PC-9 (cell line): Measurements from ENCODE around the gene PLEKHA4. TPM values are rescaled to one million over a fixed set of nuclear protein-coding genes. Genes with fewer than 3 reads are reported as not detected.
"Not testable (repeated sequence)": the region's sequence is repeated elsewhere in the genome, so short reads cannot be mapped to it uniquely, and the experiment has no call there.

ENCODE experiments used
- BruUV-seq: library from RNA; stranded (reverse); fragments of 400-500 nt; replicated peaks from 2 replicates; lab custom pipeline; 2021; lab: Mats Ljungman, UMichigan
- CTCF ChIA-PET: fragments of 300-600 bp; sonication (Branson Sonifier 250); formaldehyde crosslinking; loops from one replicate; lab custom pipeline; 2022; ENCODE audit warnings: antibody characterized with exemption; lab: Charles Lee
- POLR2A ChIA-PET: fragments of 300-600 bp; sonication (Branson Sonifier 250); formaldehyde crosslinking; loops from one replicate; lab custom pipeline; 2022; ENCODE audit warnings: antibody characterized with exemption; ENCODE audit not compliant: unreplicated experiment; lab: Charles Lee
- DNase-seq, 2 experiments: peaks; one replicate each; pipeline versions ENCODE4 v3.0.0 to v3.0.0-alpha.2; 2015 to 2022; ENCODE audit warnings: mixed read lengths in 1 of 2
- H2AFZ ChIP-seq: fragments of 200-600 bp; sonication (generic); 2 replicates; pipeline ENCODE4 v1.8.1; 2017; ENCODE audit warnings: antibody characterized with exemption
- H3F3A ChIP-seq: fragments of 200-600 bp; sonication (generic); 2 replicates; pipeline ENCODE4 v1.8.1; 2017; ENCODE audit warnings: antibody characterized with exemption, mild to moderate bottlenecking, low read depth; ENCODE audit not compliant: insufficient read depth
- H3K27ac ChIP-seq: fragments of 200-600 bp; sonication (generic); 2 replicates; pipeline ENCODE4 v1.6.1; 2016; ENCODE audit warnings: mixed run types
- H3K27me3 ChIP-seq: fragments of 200-600 bp; sonication (generic); 2 replicates; pipeline ENCODE4 v1.6.1; 2016; ENCODE audit warnings: low read depth, mixed run types; ENCODE audit not compliant: insufficient read depth
- H3K36me3 ChIP-seq: fragments of 200-600 bp; sonication (generic); 2 replicates; pipeline ENCODE4 v1.6.1; 2016; ENCODE audit warnings: low read depth, mixed run types
- H3K4me1 ChIP-seq: fragments of 200-600 bp; sonication (generic); replicated peaks from 2 replicates; pipeline ENCODE4 v1.6.1; 2016; ENCODE audit warnings: mixed run types; ENCODE audit not compliant: insufficient read depth
- H3K4me2 ChIP-seq: fragments of 200-600 bp; sonication (generic); 2 replicates; pipeline ENCODE4 v1.6.1; 2017; ENCODE audit warnings: mixed run types
- H3K4me3 ChIP-seq: fragments of 200-600 bp; sonication (generic); 2 replicates; pipeline ENCODE4 v1.6.1; 2016; ENCODE audit warnings: mixed run types
- H3K79me2 ChIP-seq: fragments of 200-600 bp; sonication (generic); 2 replicates; pipeline ENCODE4 v1.6.1; 2017; ENCODE audit warnings: low read depth, mixed run types
- H3K9me2 ChIP-seq: fragments of 200-600 bp; sonication (generic); 2 replicates; pipeline ENCODE4 v1.8.1; 2017; ENCODE audit warnings: mild to moderate bottlenecking; ENCODE audit not compliant: insufficient read depth
- H3K9me3 ChIP-seq: fragments of 200-600 bp; sonication (generic); 2 replicates; pipeline ENCODE4 v1.8.1; 2016; ENCODE audit warnings: low read depth; ENCODE audit not compliant: insufficient read depth
- H4K20me1 ChIP-seq: fragments of 200-600 bp; sonication (generic); 2 replicates; pipeline ENCODE4 v1.8.1; 2017; ENCODE audit not compliant: insufficient read depth
- CTCF ChIP-seq: fragments of 200-600 bp; sonication (generic); conservative IDR thresholded peaks from 2 replicates; pipeline ENCODE4 v1.6.1; 2017; ENCODE audit warnings: mixed run types, antibody characterized with exemption, mild to moderate bottlenecking, moderate library complexity
- EZH2 ChIP-seq: fragments of 200-600 bp; sonication (generic); IDR thresholded peaks from 2 replicates; pipeline ENCODE4 v1.8.0; 2017; ENCODE audit warnings: antibody characterized with exemption, low read depth
- intact Hi-C: fragments of 100-400 bp; cut with micrococcal nuclease; formaldehyde crosslinking; loops from one replicate; pipeline ENCODE4 v1.10.0; 2022; ENCODE audit not compliant: unreplicated experiment
- total RNA-seq: library from RNA; stranded (reverse); gene quantifications from 2 replicates; pipeline ENCODE4 v1.2.3, GENCODE V29; 2021

Gene PLEKHA4
- total RNA-seq, 1 experiment from 2014 or later: 0.79 TPM

GRCh38 chr19:48914181-48914580 lies 45.8 kb upstream of the PLEKHA4 start:
- Histone ChIP-seq H3K9me3 (no peaks in the 10 kb centered on the region), H3K27ac (no peak overlapping the region), H3F3A (no peaks in the 10 kb centered on the region; the same call in 1 of the 2 replicates), H3K4me2 (no peak overlapping the region), H3K9me2 (no peaks in the 10 kb centered on the region), H3K36me3 (peaks cover 18% of the 10 kb centered on the region; the same call in 1 of the 2 replicates), H3K4me1 (no peaks in the 10 kb centered on the region), H3K27me3 (no peaks in the 10 kb centered on the region), H3K4me3 (no peak overlapping the region), H4K20me1 (no peaks in the 10 kb centered on the region), H3K79me2 (no peaks in the 10 kb centered on the region), H2AFZ (no peak overlapping the region)
- ChIA-PET CTCF (no interaction called here), POLR2A (no interaction called here)
- no TSS peak for BruUV-seq
- no peak for DNase-seq
- intact Hi-C loops: no loop called here
- no peak for TF ChIP-seq CTCF
- no peak for TF ChIP-seq EZH2

GRCh38 chr19:48913114-48913889 lies 44.9 kb upstream of the PLEKHA4 start:
- CTCF ChIA-PET: no interaction called here
- no peak for DNase-seq
- H2AFZ ChIP-seq: no peak overlapping the region
- no peaks in the 10 kb centered on the region for H3K9me3 ChIP-seq
- POLR2A ChIA-PET: no interaction called here
- no peak overlapping the region for H3K27ac ChIP-seq
- H3K27me3 ChIP-seq: no peaks in the 10 kb centered on the region
- H3K4me2 ChIP-seq: no peak overlapping the region
- H3K79me2 ChIP-seq: no peaks in the 10 kb centered on the region
- H4K20me1 ChIP-seq: no peaks in the 10 kb centered on the region
- peaks cover 18% of the 10 kb centered on the region; the same call in 1 of the 2 replicates for H3K36me3 ChIP-seq
- H3F3A ChIP-seq: no peaks in the 10 kb centered on the region; the same call in 1 of the 2 replicates
- H3K9me2 ChIP-seq: no peaks in the 10 kb centered on the region
- no peak for TF ChIP-seq EZH2
- no peak for TF ChIP-seq CTCF
- no peaks in the 10 kb centered on the region for H3K4me1 ChIP-seq
- BruUV-seq: no TSS peak
- intact Hi-C loops: no loop called here
- no peak overlapping the region for H3K4me3 ChIP-seq

GRCh38 chr19:48910803-48911202 lies 42.4 kb upstream of the PLEKHA4 start:
- Histone ChIP-seq H3K27ac (no peak overlapping the region), H2AFZ (no peak overlapping the region), H3K4me1 (no peaks in the 10 kb centered on the region), H4K20me1 (no peaks in the 10 kb centered on the region), H3K9me3 (no peaks in the 10 kb centered on the region), H3K36me3 (peaks cover 14% of the 10 kb centered on the region; the same call in 1 of the 2 replicates), H3K79me2 (no peaks in the 10 kb centered on the region), H3K4me3 (no peak overlapping the region), H3K4me2 (no peak overlapping the region), H3K9me2 (no peaks in the 10 kb centered on the region), H3F3A (no peaks in the 10 kb centered on the region; the same call in 1 of the 2 replicates), H3K27me3 (no peaks in the 10 kb centered on the region)
- no peak for DNase-seq
- ChIA-PET CTCF (no interaction called here), POLR2A (no interaction called here)
- intact Hi-C loops: no loop called here
- TF ChIP-seq EZH2 (no peak), CTCF (no peak)
- BruUV-seq: no TSS peak

GRCh38 chr19:48909424-48910077 lies 41.1 kb upstream of the PLEKHA4 start:
- H2AFZ ChIP-seq, H3K27me3 ChIP-seq, H3K4me3 ChIP-seq, CTCF ChIA-PET, H3K79me2 ChIP-seq, H3K9me2 ChIP-seq, POLR2A ChIA-PET, H3F3A ChIP-seq, intact Hi-C loops, H3K27ac ChIP-seq, H3K4me1 ChIP-seq, BruUV-seq, H3K4me2 ChIP-seq, H4K20me1 ChIP-seq, H3K9me3 ChIP-seq, DNase-seq: not testable (repeated sequence)
- H3K36me3 ChIP-seq: peaks cover 18% of the 10 kb centered on the region
